Measurements from ENCODE around the gene NT5C2.

NT5C2 gene

DNA sequence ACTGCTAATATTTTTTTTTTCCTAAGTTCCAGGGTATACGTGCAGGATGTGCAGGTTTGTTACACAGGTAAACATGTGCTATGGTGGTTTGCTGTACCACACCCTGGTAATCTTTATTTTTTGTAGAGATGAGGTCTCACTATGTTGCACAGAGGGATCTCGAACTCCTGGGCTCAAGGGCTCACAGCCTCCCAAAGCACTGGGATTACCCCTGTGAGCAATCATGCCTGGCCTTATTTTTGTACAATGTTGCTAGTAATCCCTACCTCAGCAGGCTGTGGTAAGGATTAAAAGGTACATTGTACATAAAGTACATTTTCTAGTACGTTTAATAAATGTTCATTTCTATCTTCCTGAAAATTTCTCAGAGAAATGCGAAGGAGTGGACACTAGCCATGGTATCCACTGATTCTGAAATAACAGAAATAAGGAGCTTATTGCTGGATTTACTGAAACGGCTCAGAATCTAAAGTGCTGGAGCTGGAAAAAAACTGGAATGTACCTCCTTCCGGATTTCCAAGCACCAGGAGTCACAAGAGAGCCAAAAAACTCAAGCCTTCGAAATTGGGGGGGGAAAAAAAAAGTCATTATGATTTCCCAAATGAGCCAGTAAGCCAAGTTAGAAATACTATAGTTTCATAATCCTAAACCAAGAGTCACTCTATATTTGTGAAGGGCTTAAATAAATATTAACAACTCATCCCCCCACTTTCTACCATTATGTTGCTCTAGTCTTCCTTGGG lies 69.6 kb downstream of the NT5C2 start:
- no peak for DNase-seq (ENCODE audit: low read depth)

DNA sequence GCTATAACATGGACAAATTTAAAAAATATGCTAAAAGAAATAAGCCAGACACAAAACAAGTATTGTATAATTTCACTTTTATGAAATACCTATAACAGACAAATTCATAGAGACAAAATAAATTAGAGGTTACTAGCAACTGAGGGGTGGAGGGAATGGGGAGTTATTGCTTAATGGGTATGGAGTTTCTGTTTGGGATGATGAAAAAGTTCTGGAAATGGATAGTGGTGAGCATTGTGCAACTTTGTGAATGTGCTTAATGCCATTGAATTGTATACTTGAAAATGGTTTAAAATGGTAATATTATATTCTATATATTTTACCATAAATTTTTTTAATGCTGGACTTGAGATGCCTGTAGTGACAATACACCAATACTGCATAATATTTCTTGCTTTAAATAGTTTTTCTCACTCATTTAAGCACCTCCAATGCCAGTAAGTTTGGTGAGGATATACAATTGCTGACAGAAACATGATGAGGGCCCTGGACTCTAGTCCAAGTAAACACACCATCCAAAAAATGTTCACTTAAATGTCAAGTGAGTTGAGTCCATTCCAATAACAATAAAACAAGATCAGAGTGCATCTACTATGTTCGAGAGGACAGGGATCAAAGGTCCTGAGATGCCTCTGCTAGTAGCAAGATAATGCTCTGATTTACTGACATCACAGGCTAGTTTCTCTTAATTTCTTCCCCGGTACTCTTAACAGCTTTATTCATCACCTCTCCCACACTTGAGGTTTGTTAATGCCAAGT lies 71.9 kb downstream of the NT5C2 start:
- DNase-seq (ENCODE audit: low read depth) = no peak

DNA sequence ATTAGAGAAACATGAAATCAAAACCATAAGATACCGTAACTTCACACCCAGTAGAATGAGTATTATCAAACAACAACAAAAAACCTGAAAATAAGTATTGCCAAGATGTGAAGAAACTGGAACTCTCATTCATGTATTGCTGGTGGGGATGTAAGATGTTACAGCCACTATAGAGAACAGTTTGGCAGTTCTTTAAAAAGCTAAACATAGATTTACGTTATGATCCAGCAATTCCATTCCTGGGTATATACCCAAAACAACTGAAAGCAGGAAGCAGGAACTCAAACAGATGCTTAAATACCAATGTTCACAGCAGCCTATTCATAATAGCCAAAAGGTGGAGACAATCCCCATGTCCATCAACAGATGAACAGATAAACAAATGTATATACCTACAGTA lies 72.5 kb downstream of the NT5C2 start:
- no peak for DNase-seq (ENCODE audit: low read depth)

DNA sequence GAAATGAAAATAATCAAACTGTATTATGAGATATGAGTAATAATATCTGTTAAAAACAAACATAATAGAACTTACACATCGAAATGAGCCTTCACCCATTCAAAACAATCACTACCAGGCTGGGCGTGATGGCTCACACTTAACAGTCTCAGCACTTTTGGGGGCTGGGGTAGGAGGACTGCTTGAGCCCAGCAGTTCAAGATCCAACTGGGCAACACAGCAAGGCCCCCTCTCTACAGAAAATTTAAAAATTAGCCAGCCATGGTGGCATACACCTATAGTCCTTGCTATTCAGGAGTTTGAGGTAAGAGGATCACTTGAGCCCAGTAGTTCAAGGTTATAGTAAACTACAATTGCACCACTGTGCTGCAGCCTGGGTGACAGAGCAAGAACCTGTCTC lies 75.8 kb downstream of the NT5C2 start:
- DNase-seq (ENCODE audit: low read depth) = no peak

DNA sequence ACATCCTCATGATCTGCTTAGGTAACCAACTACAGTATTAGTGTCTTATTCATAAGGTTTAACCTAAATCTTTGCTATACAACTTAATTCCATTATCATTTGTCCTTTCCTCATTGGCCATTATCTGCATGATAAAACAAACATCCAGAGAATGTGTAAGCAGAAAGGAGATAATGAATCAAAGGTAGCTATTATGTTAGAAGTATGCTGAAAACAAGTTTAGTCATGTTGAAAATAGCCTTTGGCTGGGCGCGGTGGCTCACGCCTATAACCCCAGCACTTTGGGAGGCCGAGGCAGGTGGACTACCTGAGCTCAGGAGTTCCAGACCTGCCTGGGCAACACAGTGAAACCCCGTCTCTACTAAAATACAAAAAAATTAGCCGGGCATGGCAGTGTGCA lies 78.2 kb downstream of the NT5C2 start:
- no peak for DNase-seq (ENCODE audit: low read depth)

DNA sequence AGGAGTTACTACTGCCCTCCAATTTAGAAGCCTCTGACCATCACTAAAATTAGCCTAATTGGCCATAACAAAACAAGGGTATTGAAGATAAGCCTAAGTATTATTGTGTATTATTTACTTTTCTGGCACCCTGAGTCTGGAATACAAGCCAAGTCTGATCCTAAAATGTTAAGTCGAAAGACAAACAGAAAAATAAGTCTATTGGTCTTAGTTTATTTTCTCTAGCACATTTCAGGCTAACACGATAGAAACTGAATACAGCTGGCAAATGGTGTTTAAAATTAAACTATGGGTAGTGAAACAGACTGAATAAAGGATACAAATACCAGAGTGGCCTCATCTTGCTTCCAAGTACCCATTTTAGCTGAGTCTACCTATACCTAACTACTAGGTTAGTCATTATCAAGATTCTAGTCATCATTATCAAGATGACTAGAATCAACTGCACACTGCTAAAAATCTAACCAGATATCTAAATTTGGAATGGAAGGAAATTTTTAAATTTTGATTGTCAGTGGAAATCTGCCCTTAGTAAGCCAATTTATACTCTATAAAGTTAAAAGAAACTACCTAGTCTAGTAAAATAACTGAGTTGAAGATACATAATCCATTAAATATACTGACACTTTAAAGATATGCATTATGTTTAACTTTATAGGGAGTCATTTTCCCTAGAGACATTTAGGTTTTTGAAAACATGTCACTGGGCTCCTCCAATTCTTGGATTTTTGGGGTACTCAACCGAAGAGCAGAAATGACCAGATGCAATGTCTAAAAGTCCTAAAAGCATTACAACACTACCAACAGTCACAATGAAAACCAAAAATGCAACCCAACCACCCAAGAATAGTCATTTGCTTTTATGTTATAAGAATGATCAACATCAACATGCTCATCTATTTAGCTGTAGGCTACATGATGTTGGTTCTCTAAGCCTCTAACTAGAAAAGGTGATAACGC lies 80.9 kb downstream of the NT5C2 start:
- no peak for DNase-seq (ENCODE audit: low read depth)

DNA sequence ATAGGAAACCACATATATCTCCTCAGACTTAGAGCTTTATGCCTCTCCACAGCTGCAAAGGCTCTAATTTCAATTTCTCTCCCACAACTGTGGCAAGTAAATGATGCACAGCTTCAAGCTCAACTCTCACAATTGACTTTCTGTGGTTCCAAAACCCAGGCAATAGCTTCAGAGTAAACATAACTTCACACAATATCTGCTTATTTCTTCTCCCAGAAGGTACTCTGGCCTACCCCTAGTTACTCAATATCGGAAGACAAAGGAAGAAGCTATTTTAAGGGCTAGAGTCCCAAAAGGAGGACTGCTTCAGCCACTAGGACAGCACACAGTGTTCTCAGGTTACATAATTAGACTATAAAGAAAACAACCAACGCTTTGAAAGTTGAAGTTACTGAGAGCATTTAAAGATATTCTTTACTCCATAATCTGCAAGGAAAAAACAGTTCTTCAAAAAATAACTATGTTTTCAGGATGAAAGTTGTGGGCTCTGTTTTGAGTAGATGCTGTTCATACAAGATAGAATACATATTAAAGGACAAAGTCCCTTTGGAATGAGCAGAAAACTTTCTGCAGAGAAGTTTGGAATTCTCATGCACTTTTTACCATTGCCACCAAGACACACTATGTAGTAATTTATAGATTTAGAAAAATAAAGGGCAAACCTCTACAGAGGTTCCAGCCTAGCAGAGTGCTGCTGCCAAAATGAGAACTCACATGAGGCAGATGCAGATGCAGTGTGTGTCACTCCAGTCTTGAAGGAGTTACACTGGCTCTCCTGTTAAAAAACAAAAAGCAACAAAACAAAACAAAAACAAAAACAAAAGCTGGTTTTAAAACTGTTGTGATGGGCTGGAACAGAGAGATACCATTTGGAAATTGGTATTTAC lies 81.8 kb downstream of the NT5C2 start:
- no peak for DNase-seq (ENCODE audit: low read depth)

DNA sequence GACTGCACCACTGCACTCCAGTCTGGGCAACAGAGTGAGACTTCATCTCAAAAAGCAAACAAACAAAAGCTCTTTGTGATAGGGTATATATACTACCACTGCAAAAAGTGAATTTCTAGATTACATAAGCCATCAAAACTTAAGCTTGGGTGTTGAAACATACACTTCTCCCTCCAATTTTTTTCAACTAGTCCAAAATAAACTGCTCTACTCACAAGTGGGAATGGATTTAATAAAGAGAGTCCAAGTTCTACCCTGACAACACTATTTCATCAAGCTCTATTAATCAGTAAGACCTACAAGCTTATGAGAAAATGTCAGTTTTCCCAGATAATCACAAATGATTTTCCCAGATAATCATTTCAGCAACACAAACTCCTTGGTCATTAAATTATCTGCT lies 82.7 kb downstream of the NT5C2 start:
- no peak for DNase-seq (ENCODE audit: low read depth)

DNA sequence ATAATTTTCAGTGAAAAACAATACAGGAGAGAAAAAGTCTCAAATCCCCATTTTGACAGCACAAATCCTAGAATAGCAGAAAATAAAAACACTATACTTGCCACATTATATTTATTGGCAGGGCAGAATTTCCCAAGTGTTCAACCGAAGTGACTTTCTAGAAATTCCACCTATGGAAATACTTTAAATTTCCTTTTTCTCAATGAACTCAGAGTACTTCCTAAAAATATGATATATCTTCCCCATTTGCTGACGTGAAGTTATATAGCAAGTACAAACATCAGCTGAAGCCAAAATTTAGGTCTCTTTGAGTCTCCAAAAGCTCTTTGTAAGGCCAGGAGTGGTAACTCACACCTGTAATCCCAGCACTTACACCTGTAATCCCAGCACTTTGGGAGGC lies 83.3 kb downstream of the NT5C2 start:
- DNase-seq (ENCODE audit: low read depth) = no peak

DNA sequence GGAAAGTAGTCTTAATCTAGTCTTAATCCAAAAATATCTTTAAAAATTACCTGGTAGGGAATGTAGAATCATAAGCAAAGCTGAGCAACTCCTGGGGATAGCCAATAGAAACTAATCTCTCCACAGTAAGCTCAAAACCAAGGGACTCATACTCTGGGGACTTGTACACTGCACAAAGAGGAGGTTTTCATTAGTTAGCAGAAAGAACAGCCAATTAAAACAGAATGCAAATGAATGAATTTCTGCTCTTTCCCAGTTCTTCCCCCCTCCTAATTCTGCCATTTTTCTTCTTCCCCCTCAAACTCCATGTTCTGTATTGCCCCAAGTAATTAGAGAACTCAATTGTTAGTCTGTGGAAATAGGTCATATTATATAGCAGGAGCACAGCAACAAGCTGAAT lies 86.5 kb downstream of the NT5C2 start:
- no peak for DNase-seq (ENCODE audit: low read depth)

DNA sequence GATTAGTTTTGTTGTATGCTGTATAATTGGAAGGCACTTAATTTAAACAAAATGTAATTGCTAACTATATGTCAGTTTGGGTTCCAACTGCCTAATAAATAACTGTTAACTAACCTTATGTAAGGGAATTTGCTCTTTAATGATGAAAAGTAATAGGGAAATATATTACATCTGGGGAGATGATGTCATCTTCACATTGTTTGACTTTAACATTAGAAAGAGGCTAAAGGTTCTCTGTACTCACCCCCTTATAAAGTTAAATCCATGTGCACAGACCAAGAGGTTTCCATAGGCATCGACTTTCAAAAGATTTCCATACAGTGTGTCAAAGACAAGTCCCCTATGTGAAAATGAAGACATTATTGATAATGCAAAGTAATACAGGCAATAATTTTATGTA lies 87.6 kb downstream of the NT5C2 start:
- DNase-seq (ENCODE audit: low read depth) = no peak

DNA sequence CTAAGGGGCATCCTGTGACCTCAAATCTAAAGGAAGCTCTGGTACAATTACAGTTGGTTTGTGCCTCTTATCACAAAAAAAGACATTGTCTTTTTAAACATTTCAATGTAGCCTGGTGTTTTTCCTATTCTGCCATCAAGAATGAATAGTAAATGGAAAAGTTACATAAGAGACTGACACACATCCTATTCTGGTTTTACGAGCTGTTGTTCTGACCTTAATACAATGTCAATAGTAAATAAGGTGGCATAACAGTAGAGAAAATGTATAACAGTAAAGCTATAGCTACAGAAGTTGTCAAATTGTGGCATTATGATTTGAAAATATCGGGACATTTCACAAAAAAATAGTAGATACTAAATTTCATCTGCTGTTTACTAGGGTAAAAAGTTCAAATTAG lies 88.4 kb downstream of the NT5C2 start:
- no peak for DNase-seq (ENCODE audit: low read depth)

DNA sequence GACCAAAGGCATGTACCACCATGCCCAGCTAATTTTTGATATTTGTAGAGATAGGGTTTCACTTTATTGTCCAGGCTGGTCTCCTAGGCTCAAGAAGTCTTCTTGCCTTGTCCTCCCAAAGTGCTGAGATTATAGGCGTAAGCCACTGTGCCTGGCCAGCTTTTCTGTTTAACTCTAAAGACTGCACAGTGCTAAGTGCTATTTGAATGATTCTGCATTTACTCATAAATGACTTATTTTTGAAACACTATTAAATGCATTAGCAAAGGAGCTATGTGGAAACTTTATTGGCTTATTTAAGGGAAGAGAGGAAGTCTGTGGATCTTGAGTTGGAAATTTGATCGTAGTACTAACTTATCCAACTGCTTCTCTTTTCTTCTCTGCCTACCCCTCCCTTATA lies 89.1 kb downstream of the NT5C2 start:
- DNase-seq (ENCODE audit: low read depth) = no peak

DNA sequence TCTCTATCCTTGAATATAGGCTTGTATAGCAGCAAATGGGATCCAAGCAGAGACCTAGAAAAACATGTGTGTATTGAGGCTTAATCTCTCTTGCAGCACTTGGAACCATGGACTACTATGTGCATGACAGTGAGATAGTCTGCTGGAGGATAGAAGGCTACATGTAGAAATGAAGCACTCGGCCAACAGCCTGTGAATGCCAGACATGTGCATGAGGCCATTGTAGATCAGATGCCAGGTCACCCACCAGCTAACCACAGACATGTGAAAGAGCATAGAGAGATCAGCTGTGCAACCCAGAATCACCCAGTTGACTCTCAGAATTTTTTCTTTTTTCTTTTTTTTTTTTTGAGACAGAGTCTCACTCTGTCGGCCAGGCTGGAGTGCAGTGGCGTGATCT lies 90.9 kb downstream of the NT5C2 start:
- DNase-seq (ENCODE audit: low read depth) = no peak

DNA sequence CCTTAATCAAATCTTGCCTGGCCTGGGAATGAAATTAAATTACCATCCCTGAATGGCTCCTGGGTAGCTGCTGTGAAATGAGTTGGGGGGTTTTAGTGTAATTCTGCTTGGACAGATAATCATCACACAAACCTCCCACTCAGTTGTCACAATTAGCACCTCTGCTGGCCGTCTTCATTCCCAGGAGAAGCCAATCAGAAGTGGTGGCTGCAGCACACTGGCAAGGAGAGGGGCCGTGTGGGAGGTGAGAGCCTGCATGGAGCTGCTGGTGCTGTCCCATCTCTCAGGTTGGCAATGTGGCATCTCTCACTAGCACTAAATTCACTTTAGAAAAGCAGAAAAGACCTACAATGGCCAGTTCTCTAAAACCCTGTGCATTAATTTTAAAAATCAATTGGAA lies 92.5 kb downstream of the NT5C2 start:
- no peak for DNase-seq (ENCODE audit: low read depth)

DNA sequence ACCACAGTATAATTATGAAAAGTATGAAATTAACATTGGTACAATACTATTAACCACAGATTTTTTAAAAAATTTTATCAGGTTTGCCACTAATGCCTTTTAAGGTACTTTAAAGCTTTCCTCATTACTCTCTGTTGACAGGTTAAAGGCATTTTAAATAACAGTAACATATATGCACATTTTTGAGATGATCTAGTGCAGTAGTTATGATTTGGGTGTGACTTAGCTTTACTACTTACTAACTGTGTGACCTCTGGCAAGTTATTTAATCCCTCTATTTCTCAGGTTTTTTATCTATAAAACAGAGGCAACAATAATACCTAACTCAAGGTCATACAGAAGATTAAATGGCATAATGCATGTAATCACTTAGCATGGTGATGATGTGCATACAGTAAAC lies 94.8 kb downstream of the NT5C2 start:
- DNase-seq (ENCODE audit: low read depth) = no peak

DNA sequence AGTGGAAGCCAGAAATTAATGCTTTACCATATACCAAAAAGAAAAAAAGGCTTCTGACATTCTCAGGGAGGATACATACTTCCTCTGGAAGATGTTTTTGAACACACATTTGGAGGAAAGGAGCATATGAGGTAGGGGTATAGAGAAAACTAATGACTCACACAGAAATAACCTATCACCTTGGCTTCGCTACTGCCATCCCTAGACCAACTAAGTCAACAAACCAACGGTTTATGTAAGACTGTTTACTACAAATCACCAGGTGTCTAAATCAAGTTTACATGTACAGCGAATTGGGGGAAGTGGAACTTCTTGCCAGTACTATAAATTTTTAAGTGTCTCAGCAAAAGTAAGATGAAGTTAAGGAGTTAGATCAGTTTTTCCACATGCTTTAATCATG lies 96.9 kb downstream of the NT5C2 start:
- DNase-seq (ENCODE audit: low read depth) = no peak

DNA sequence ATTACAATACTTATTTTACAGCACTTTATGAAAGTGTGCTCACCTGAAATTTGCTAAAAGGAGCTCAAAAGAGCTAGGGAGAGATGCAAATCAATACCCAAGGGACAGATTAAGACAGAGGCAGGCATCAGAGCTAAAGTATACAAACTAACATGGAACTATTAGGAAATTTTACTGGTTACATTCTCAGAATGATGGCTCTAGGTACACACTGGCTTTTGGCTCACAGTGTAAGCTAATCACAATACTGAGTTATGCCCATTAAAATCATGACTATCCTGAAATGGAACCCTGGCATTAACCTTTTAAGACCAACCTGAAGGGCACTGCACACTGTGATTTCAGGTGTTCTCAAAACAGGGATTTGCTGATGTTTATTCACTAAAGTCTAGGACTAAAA lies 98.1 kb downstream of the NT5C2 start:
- DNase-seq (ENCODE audit: low read depth) = no peak

DNA sequence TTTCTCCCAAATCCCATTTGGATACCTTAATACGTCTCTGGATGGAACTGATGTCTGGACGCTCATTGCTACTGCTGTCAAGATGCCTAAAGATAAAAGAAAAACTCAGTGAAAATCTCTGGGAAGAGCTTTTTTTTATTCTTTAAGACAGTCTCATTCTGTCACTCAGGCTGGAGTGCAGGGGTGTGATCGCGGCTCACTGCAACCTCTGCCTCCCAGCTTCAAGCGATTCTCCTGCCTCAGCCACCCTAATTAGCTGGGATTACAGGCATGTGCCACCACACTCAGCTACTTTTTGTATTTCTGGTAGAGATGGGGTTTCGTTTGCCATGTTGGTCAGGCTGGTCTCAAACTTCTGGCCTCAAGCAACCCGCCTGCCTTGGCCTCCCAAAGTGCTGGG lies 102.2 kb downstream of the NT5C2 start:
- no peak for DNase-seq (ENCODE audit: low read depth)

DNA sequence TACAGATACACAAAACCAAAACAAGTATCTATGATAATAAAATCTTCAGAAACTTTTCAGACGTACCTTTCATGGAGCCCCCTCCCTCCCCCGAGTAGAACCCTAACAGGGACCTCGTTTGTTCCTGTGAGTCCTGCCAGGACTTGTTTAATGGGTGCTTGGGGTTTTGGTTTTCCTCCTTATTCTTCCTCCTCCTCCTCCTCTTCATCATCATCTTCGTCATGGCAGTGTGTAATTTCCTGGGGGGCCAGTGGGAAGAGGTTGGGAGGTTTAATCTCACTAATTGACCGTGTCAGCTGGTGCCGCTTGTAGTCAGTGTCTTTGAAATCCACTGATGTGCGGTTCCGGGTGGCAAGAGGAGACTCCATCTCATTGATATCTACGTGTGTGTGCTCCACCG lies 103.6 kb downstream of the NT5C2 start:
- no peak for DNase-seq (ENCODE audit: low read depth)

DNA sequence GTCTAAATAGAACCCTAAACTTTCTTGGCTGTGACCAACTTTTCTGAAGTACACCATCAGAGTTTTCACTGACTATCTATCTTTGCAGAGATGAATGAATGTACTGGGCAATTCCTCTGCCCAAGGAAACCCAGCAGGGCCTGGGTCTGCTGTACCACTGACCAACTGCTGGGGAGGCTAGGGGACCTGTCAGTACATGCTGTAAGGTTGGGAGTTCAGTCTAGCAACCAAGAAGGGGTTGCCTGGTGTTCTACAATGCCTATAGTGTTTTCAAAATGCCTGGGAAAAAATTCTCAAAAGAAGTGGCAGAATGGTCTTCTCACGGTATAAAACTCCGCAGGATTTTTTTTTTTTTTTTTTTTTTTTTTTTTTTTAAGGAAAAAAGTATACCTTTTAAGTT lies 106.3 kb downstream of the NT5C2 start:
- DNase-seq (ENCODE audit: low read depth) = no peak

DNA sequence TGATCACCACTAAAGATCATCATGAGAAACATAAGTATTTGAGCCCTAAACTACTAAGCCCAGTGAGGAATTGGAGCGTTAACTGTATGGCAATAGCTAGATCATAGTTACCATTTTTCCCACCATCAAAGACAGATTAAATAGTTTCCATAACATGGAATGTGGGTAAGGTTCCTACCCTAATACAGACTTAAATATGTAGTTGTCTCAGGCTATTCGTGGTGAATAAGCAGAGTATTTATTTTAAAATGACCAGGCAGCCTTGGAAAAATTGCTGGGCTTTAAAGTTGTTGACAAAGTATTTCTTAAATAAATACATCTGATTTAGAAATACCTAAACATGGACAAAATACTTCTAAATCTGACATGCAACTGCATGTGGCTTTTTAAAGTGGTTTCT lies 106.8 kb downstream of the NT5C2 start:
- DNase-seq (ENCODE audit: low read depth) = no peak

Data from activated T-helper 9 cell treated with anti-CD3 and anti-CD28 coated beads, Interleukin-2, amount 50 U/mL, for 16 hours (primary cell).